Kidney (tissue), 14 donors: ENCODE results near the gene RIC3. TPM values are rescaled to one million over a fixed set of nuclear protein-coding genes. Genes with fewer than 3 reads are reported as not detected.
A peak's percentile ranks its signal among the peaks of the same experiment; 100 is the strongest.

Source experiments
- DNase-seq, 5 donors: peaks; one replicate each; pipeline ENCODE4 v3.0.0-alpha.2; 2013 to 2020
- FAIRE-seq: peaks from 2 replicates; lab custom pipeline; 2012; peaks lifted over from hg19 to GRCh38; lab: Jason Lieb, UNC
- H3K27ac ChIP-seq, 2 donors: one replicate each; pipeline ENCODE4 v1.7.0; 2013; ENCODE audit warnings: low read depth in 2 of 2, low read length in 2 of 2, inconsistent platforms in 1 of 2
- H3K27me3 ChIP-seq: one replicate; pipeline ENCODE4 v1.7.1; 2013; ENCODE audit warnings: low read length, inconsistent platforms; ENCODE audit not compliant: control insufficient read depth, insufficient read depth
- H3K36me3 ChIP-seq, 3 donors: one replicate each; pipeline versions ENCODE4 v1.7.0 to v1.7.1; 2013; ENCODE audit warnings: low read length in 3 of 3, control low read depth in 1 of 3, inconsistent platforms in 1 of 3; ENCODE audit not compliant: insufficient read depth in 3 of 3, control insufficient read depth in 2 of 3
- H3K4me1 ChIP-seq, 3 donors: one replicate each; pipeline versions ENCODE4 v1.7.0 to v1.7.1; 2013; ENCODE audit warnings: low read length in 3 of 3, inconsistent platforms in 1 of 3, low read depth in 1 of 3; ENCODE audit not compliant: control insufficient read depth in 2 of 3, insufficient read depth in 2 of 3
- H3K4me3 ChIP-seq, 3 donors: one replicate each; pipeline versions ENCODE4 v1.7.0 to v1.8.1; 2013; ENCODE audit warnings: low read length in 3 of 3, control low read depth in 1 of 3, inconsistent platforms in 1 of 3
- H3K9ac ChIP-seq, 3 donors: one replicate each; pipeline versions ENCODE4 v1.7.0 to v1.7.1; 2013; ENCODE audit warnings: low read length in 3 of 3, control low read depth in 1 of 3, inconsistent platforms in 1 of 3
- H3K9me3 ChIP-seq, 3 donors: one replicate each; pipeline versions ENCODE4 v1.7.0 to v1.7.1; 2013; ENCODE audit warnings: low read length in 3 of 3, control low read depth in 1 of 3, inconsistent platforms in 1 of 3; ENCODE audit not compliant: control insufficient read depth in 2 of 3, insufficient read depth in 1 of 3
- CTCF ChIP-seq: IDR thresholded peaks from 3 replicates; pipeline ENCODE4 v1.5.1; 2012; ENCODE audit warnings: mild to moderate bottlenecking, moderate library complexity, borderline replicate concordance; ENCODE audit not compliant: insufficient read depth; ENCODE audit errors: extremely low read depth
- intact Hi-C: fragments of 100-400 bp; cut with DNase I; formaldehyde crosslinking; loops from one replicate; pipeline ENCODE4 v1.11.1; 2022
- polyA plus RNA-seq: library from polyadenylated mRNA; stranded (reverse); fragments of 350-450 nt; fragmentation: Illumina TruSeq; extraction: RNeasy Lipid Tissue Mini Kit (QIAGEN cat#74804); gene quantifications from one replicate; pipeline ENCODE4 v1.2.3, GENCODE V29; 2014; ENCODE audit warnings: low read depth, low replicate concordance; ENCODE audit not compliant: insufficient read depth
- total RNA-seq: library from RNA; stranded (reverse); fragmentation: NEBNext Ultra II Directional; extraction: Animal tissue kit (Norgen Biotek cat#: 25700); gene quantifications from one replicate; pipeline ENCODE4 v1.2.1, GENCODE V29; 2021
- donor health status: control.
- donor health status: control.
- donor health status: control.
- donor health status: control.
- donor health status: control.
- donor health status: DM: yes; HTN: yes; CAD: no.
- donor health status: Normal renal cell carcinoma (clear cell type).

RIC3 gene
- total and polyA plus RNA-seq, 2 donors from 2014 or later = 10.5 to 30.7 TPM

GRCh38 chr11:8059030-8059429 is 109.8 kb downstream of the RIC3 start:
- Histone ChIP-seq H3K4me3 (no peak overlapping the region), H3K9me3 (no peaks in the 10 kb centered on the region), H3K27ac (peak overlapping the region; percentile 41 to 73), H3K9ac (peak overlapping the region in 1 of 3 donors; percentile 16), H3K36me3 (no peaks in the 10 kb centered on the region), H3K4me1 (peaks cover 0 to 35% (median 32%) of the 10 kb centered on the region in 3 donors), H3K27me3 (no peaks in the 10 kb centered on the region)
- intact Hi-C loops = no loop called here
- TF ChIP-seq CTCF = no peak
- no peak for DNase-seq
- no peak for FAIRE-seq

GRCh38 chr11:8058216-8058615 is 110.6 kb downstream of the RIC3 start:
- H3K9ac ChIP-seq = no peak overlapping the region
- FAIRE-seq = no peak
- H3K36me3 ChIP-seq = no peaks in the 10 kb centered on the region
- peaks cover 0 to 35% (median 28%) of the 10 kb centered on the region in 3 donors for H3K4me1 ChIP-seq
- no peaks in the 10 kb centered on the region for H3K9me3 ChIP-seq
- no peak overlapping the region for H3K27ac ChIP-seq
- no peaks in the 10 kb centered on the region for H3K27me3 ChIP-seq
- intact Hi-C loops = no loop called here
- no peak for DNase-seq
- TF ChIP-seq CTCF = no peak
- no peak overlapping the region for H3K4me3 ChIP-seq

- DNase-seq (peak in 1 of 5 donors; percentile 36), FAIRE-seq (no peak)
- no peaks in the 10 kb centered on the region for H3K9me3 ChIP-seq
- no peak overlapping the region for H3K9ac ChIP-seq
- H3K4me3 ChIP-seq = no peak overlapping the region
- peak overlapping the region; percentile 13 to 58 for H3K27ac ChIP-seq
- no peaks in the 10 kb centered on the region for H3K36me3 ChIP-seq
- no peak for TF ChIP-seq CTCF
- intact Hi-C loops = no loop called here
- no peaks in the 10 kb centered on the region for H3K27me3 ChIP-seq
- H3K4me1 ChIP-seq = peaks cover 0 to 24% (median 23%) of the 10 kb centered on the region in 3 donors
Observed at GRCh38 chr11:8056810-8057463, 111.9 kb downstream of the RIC3 start.

Other genes starting within 250 kb of the RIC3 start
- gene OR10A6, start 237.8 kb downstream of the RIC3 start, total RNA-seq = not detected
- gene OR10A6, start 237.8 kb downstream of the RIC3 start, polyA plus RNA-seq = not detected
- gene OR10A3, start 227.3 kb downstream of the RIC3 start, total RNA-seq = not detected
- gene OR10A3, start 227.3 kb downstream of the RIC3 start, polyA plus RNA-seq = not detected
- not detected for gene NLRP10, start 203.6 kb downstream of the RIC3 start, total RNA-seq
- not detected for gene NLRP10, start 203.6 kb downstream of the RIC3 start, polyA plus RNA-seq
- 174 TPM for gene EIF3F, start 181.7 kb downstream of the RIC3 start, total RNA-seq
- gene EIF3F, start 181.7 kb downstream of the RIC3 start, polyA plus RNA-seq = 218 TPM
- gene TUB, start 87.8 kb downstream of the RIC3 start, total RNA-seq = 6.8 TPM
- 5.9 TPM for gene TUB, start 87.8 kb downstream of the RIC3 start, polyA plus RNA-seq
- not detected for gene LMO1, start 94.9 kb upstream of the RIC3 start, total RNA-seq
- gene LMO1, start 94.9 kb upstream of the RIC3 start, polyA plus RNA-seq = 0.95 TPM